Measurements from ENCODE around the gene COL16A1.

The COL16A1 gene

GRCh38 chr1:31669786-31670592, 33.8 kb downstream of the COL16A1 start:
- TF ChIP-seq, protein P1, sequence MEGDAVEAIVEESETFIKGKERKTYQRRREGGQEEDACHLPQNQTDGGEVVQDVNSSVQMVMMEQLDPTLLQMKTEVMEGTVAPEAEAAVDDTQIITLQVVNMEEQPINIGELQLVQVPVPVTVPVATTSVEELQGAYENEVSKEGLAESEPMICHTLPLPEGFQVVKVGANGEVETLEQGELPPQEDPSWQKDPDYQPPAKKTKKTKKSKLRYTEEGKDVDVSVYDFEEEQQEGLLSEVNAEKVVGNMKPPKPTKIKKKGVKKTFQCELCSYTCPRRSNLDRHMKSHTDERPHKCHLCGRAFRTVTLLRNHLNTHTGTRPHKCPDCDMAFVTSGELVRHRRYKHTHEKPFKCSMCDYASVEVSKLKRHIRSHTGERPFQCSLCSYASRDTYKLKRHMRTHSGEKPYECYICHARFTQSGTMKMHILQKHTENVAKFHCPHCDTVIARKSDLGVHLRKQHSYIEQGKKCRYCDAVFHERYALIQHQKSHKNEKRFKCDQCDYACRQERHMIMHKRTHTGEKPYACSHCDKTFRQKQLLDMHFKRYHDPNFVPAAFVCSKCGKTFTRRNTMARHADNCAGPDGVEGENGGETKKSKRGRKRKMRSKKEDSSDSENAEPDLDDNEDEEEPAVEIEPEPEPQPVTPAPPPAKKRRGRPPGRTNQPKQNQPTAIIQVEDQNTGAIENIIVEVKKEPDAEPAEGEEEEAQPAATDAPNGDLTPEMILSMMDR (IDR thresholded peaks at IDR 0.05; ENCODE audit: insufficient read depth, low read depth, low read length, missing control alignments) = no peak
- H3K4me3 ChIP-seq (ENCODE audit: low read depth, low read length) = no peak overlapping the region
- DNase-seq (ENCODE audit: low read depth) = no peak

- H3K4me3 ChIP-seq (ENCODE audit: low read depth, low read length) = no peak overlapping the region
- DNase-seq (ENCODE audit: low read depth) = no peak
- TF ChIP-seq, protein P1 (IDR thresholded peaks at IDR 0.05; ENCODE audit: insufficient read depth, low read depth, low read length, missing control alignments) = no peak
These were observed 34.4 kb downstream of the COL16A1 start for GRCh38 chr1:31669433-31669785.

DNA sequence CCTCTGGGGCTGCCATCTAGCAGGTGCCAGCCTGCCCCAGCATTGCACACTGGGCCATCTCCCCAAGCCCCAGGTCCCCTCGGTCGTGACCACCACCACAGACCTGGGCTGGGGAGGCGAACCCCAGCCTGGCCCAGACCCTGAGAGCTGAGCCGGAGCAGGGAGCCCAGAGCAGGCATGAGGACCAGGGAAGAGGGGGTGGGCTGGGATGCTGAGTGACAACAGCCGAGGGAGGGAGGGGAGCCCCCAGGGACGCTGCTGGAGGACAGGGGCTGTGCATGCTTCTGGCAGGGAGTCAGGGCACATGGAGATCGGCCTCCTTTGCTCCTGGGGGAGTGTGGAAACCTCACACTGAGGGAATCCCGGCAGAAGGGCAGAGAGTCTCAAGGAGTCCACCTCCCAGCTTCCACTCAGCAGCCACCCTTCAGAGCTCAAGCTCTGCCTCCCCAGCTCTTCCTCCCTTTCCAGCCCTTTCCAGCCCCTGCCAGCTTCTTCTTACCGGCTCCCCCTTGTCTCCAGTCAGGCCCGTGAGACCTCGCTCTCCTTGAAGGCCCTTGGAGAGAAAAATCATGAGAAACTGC, 35.4 kb downstream of the COL16A1 start:
- H3K4me3 ChIP-seq (ENCODE audit: low read depth, low read length) = no peak overlapping the region
- TF ChIP-seq, protein P1 (IDR thresholded peaks at IDR 0.05; ENCODE audit: insufficient read depth, low read depth, low read length, missing control alignments) = no peak
- DNase-seq (ENCODE audit: low read depth) = no peak

- DNase-seq (ENCODE audit: low read depth) = no peak
- TF ChIP-seq, protein P1 (IDR thresholded peaks at IDR 0.05; ENCODE audit: insufficient read depth, low read depth, low read length, missing control alignments) = no peak
- no peak overlapping the region for H3K4me3 ChIP-seq (ENCODE audit: low read depth, low read length)
These were observed 36.6 kb downstream of the COL16A1 start for GRCh38 chr1:31667065-31667785.

DNA sequence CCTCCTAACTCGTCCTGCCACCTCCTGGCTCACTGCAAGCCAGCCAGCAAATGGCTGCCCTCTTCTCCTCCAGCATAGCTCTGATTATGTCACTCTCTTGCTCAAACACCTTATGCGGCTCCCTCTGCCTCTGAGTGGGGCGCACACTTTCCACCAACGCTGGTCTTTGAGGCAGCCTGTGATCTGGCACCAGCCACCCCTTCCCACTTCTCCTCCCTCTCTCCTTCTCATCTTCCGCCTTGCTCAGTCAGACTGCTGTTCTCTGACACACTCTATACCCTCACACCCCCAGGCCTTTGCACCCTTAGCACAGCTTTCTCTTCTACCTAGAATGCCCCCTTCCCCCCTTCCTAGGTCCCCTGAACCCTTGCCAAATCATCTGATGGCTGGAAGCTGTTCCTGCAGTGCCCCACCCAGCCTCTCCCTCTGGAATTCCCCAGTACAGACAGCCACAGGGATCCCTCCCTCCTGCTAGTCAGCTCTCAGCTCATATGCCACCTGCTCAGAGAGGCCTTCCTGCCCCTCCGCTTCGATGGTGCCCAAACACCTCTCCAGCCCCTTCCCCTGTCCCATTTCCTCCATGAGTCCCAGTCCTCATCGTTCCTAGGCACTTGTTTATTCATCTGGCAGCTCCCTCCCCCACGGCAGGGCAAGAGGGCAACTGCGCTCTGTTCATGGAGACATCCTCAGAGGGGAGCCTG, 37.4 kb downstream of the COL16A1 start:
- TF ChIP-seq, protein P1 (IDR thresholded peaks at IDR 0.05; ENCODE audit: insufficient read depth, low read depth, low read length, missing control alignments) = no peak
- H3K4me3 ChIP-seq (ENCODE audit: low read depth, low read length) = no peak overlapping the region
- no peak for DNase-seq (ENCODE audit: low read depth)

DNA sequence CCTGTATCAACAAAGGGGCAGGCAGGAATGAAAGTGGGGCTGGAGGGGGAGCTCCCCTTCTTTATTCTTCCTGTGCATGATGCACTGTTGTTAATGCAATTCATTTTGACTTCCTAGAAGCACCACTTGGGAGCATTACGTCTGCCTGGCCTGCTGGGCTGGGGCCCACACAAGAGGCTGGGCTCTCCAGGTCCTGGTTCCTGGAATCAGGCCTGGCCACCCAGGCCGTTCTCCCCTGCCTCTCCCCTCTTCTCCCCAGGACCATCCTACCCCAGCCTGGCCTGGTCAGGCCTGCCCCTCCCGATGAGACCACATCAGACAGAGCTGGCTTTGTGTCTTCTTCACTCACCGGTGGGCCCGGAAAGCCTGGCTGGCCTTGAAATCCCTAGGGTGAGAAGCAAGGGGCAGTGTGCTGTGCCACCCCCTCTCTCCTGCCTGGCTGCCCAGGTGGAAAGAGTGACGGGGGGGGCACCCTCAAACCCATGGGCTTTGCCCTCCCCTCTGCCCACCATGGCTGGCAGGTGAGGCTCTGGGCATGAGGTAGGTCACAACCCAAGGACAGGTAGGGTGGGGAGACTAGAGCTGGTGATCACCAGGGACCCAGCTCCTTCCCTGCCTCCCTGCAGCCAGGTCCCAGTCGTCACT, 38.5 kb downstream of the COL16A1 start:
- TF ChIP-seq, protein P1 (IDR thresholded peaks at IDR 0.05; ENCODE audit: insufficient read depth, low read depth, low read length, missing control alignments) = no peak
- no peak for DNase-seq (ENCODE audit: low read depth)
- no peak overlapping the region for H3K4me3 ChIP-seq (ENCODE audit: low read depth, low read length)
